NCI-H146 treated with DMSO at 0.1 percent for 48 hours (cell line): ENCODE measurements around the gene CCNO.

Experiments
- DNase-seq: peaks from one replicate; lab custom pipeline; 2025; ENCODE audit not compliant: unreplicated experiment; lab: John Stamatoyannopoulos, UW

CCNO gene

GRCh38 chr5:55222985-55223811 lies 10.2 kb downstream of the CCNO start:
- DNase-seq: no peak

GRCh38 chr5:55222092-55222984 lies 11.1 kb downstream of the CCNO start:
- DNase-seq: no peak

GRCh38 chr5:55220433-55221185 lies 12.8 kb downstream of the CCNO start:
- DNase-seq: no peak

GRCh38 chr5:55219770-55220169 lies 13.6 kb downstream of the CCNO start:
- no peak for DNase-seq

- DNase-seq: peak; percentile 44
These were observed 14.4 kb downstream of the CCNO start for GRCh38 chr5:55218967-55219366.

- peak; percentile 47 for DNase-seq
These were observed 22.1 kb downstream of the CCNO start for GRCh38 chr5:55211184-55211874.

- DNase-seq: no peak
These were observed 28.4 kb downstream of the CCNO start for GRCh38 chr5:55205001-55205400.

- DNase-seq: no peak
These were observed 42.2 kb downstream of the CCNO start for GRCh38 chr5:55191165-55191564.

- peak; percentile 80 for DNase-seq
These were observed 44.5 kb downstream of the CCNO start for GRCh38 chr5:55188656-55189540.

- peak; percentile 48 for DNase-seq
These were observed 46.0 kb downstream of the CCNO start for GRCh38 chr5:55187370-55187769.
